COLO668 (cell line): ENCODE data around the gene HMGN1.
A peak's percentile ranks its signal among the peaks of the same experiment; 100 is the strongest.
"Not testable (repeated sequence)": the region's sequence is repeated elsewhere in the genome, so short reads cannot be mapped to it uniquely, and the experiment has no call there.

Source experiments
- DNase-seq: peaks from one replicate; lab custom pipeline; 2025; ENCODE audit not compliant: unreplicated experiment; lab: John Stamatoyannopoulos, UW

Gene HMGN1

GRCh38 chr21:39369896-39370288 is 21.0 kb upstream of the HMGN1 start:
- not testable (repeated sequence) for DNase-seq

DNA sequence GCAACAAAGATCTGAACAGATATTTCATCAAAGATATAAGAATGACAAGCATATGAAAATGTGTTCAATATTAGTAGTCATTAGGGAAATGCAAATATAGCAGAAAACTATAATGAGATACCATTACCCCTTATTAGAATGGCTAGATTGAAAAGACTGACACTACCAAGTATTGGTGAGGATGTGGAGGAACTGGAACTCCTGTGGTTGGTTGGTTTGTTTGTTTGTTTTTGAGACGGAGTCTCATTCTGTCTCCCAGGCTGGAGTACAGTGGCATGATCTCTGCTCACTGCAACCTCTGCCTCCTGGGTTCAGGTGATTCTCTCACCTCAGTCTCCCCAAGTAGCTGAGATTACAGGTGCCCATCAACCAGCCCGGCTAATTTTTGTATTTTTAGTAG is 18.9 kb upstream of the HMGN1 start:
- DNase-seq = no peak

- DNase-seq = no peak
Measured at GRCh38 chr21:39366563-39366962, 17.7 kb upstream of the HMGN1 start.

GRCh38 chr21:39364949-39365348 is 16.1 kb upstream of the HMGN1 start:
- no peak for DNase-seq

DNA sequence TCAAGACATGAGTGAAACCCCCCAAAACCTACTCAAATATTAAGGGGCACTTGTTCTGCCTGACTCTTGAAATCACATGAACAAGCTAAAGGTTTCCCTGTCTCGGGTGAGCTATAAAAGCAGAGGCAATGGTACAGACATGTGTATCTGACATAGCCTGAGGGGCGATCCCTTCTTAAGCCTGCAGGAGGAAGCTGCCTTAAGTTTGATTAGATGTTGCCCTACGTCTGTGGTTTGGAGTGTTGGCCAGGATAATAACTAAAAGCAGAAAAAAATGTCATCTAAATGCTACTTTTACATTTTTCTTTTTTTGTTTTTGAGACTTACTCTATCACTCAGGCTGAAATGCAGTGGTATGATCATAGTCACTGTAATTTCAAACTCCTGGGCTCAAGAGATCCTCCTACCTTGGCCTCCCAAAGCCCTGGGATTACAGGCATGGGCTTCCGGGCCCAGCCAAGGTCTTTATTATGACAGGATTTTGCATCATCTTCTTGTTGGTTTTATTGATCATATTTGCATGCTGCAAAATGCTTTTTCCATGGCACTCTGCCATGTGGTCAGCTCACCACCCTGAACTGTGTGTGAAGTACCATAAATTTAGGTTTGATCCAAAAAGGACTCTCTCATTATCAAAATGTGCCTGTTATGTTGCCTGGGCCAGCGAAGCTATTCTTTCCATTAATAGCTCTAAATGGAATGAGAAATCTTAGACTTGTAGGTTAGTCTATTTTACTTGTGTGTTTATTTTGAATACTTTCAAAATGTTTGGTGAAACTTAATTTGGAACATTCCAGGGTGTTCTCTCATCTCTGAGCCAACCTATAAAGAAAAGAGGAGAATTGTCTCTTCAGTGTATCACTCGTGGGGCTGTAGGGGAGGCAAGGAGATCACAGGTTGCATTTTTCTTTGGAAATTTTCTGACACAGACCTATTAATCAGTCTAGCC is 15.0 kb upstream of the HMGN1 start:
- no peak for DNase-seq

DNA sequence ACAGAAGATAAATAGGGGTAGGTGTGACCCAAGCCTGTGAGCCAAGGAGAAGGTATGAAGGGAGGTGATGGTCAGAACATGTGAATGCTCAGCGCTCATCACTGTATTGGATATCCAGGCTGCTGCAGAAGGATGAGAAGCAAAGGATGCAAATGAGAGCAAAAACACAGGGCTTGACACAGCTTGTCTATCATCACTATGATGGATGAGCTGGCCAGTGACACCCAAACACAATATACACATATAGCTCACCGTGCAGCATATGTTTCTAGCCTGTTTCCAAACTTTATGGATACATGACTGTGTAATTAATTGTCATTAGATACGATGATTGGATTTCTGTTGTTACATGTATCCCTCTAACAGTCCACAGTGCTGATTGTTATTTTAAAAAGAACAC is 13.8 kb upstream of the HMGN1 start:
- no peak for DNase-seq

DNA sequence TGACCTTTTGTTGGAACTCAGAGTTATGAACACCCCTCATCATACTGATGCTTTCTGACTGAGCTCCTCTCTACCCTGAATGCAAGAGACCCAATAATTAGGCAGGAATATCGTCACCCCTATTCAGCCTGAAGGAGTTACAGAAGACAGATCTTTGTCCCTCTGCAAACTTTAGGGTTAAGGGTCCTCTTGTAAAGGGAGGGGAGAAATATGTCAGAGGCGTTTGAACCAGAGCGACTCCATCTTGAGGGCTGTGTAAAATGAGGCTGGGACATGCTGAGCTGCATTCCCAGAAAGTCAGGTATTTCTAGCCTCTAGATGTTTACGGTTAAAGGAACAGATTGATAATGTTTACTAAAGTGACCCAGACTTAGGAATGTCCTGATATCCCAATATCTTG is 10.5 kb upstream of the HMGN1 start:
- no peak for DNase-seq

- no peak for DNase-seq
Measured at GRCh38 chr21:39353295-39353694, 4.4 kb upstream of the HMGN1 start.

DNA sequence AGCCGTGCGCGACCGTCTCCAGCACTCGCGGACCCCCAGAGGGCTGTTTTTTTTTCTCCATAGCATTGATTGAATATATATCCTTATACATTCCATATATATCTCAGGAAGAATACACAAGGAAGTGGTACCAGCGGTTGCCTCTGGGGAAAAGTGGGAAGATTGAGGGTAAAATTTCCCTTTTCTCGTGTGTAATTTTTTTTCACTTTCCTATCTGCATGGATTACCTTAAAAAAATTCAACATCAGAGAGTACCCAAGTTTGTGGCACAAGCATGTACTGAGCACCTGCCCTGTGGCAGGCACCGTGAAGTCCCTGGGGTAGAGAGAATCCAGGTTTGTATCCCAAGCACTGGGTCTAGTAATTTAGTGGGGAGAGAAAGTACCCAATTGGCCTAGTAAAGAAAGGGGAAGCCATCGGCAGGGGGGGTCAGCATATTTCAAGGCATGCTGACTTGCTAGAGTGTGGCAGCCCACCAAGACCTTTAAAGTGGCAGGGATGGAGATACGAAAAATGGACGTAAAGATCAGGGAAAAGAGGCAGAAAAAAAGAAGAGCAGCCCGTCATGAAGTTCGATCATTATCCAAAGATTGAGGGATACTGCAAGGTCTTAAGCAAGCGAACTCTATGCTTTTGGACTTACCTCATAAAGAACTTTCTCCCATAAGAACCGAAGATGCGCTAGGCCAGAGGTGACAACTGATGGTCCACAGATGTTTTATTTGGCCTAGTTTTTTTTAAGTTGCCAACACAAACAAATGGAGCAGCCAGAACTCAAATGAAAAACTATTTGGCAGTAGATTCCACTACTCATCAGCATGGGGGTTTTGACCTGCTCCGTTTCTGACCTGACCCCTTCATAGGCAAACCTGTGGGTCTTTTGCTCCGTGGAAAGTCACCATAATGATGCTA is 1.5 kb upstream of the HMGN1 start:
- DNase-seq = no peak

DNA sequence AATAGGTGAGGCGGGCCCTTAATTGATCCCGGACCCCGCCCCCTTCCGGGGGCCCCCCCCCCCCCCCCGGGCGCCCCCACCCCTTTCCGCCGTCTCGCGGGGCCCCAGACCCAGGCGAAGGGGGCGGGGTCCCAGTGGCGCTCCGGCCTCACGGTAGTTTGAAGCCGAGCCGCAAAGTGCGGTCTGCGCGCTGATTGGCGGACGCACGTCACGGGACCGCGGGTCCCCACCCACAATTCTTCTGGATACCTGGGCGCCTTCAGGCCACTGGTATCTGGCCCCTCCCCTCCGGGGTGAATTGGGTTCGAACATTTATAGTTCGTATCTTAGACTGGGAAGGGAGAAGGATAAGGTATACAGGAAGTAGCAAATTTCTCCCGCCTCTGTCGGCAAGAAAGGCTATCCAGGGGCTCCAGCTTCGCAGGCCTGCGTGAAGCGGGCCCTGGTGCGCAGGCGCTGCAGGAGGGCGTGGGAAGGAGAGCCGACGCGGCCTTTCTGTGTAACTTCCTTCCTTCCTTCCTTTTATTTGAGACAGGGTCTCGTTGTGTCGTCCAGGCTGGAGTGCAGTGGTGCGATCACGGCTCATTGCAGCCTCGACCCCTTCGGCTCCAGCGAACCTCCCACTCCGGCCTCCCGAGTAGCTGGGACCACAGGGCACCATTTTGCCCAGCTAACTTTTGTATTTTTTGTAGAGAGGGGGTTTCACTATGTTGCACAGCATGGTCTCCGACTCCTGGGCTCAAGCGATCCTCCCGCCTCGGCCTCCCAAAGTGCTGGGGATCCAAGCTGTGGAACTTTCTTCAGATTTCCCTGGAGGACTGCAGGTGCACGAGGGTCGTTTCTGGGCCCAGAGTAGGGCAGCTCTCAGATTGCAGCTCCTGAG is 564 bp upstream of the HMGN1 start:
- peak; percentile 99 for DNase-seq

DNA sequence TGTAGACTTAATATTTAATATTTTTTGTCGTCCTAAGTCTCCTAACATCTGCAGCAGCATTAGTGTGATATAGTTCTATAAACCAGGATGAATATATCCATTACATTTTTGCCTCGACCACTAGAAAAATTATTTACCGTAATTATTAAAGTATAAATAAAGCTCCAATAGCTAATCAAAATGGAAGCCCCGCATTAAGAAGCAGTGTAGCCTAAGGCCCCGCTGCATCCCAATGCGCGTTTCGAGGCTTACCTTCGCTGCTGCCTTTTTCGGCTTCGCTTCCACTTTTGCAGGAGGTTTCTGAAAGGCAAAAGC is 891 bp downstream of the HMGN1 start:
- no peak for DNase-seq

DNA sequence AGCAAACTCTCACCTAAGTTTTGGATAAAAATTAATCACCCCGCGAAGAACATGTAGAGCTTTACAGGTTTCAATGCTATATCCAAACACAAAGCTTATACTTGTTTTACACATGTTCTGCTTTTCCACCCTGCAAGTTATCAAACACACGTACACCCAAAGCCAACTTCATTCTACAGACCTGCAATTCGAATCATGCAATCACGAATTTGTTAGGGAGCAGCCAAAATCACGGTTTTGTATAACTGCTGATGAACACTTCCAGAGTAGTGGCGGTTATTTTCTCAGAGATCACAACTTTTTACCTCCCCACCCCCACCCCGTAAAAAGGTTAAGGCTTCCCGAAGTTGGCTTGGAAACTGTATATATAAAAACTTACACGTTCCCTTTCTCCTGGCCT is 1.4 kb downstream of the HMGN1 start:
- no peak for DNase-seq

- no peak for DNase-seq
Measured at GRCh38 chr21:39346671-39347331, 2.1 kb downstream of the HMGN1 start.

DNA sequence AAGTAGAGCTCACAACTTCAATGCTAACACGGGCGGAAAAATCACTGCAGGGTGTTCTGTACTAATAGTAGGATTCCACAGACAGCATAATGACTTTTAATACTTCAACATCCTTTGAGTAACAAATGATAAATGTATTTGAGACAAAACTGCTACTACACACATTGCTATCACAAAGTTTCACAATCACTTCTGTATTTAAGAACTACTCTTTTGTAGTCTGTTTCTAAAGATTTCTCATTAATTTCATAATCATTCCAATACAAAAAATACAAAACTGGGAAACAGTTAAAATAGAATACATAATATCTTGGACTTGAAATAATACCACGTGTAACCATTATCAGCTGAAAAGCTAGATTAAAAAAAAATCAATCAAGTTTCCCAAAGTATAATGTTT is 2.7 kb downstream of the HMGN1 start:
- DNase-seq = no peak

GRCh38 chr21:39345440-39345839 is 3.4 kb downstream of the HMGN1 start:
- DNase-seq = no peak

GRCh38 chr21:39344848-39345247 is 4.0 kb downstream of the HMGN1 start:
- no peak for DNase-seq

DNA sequence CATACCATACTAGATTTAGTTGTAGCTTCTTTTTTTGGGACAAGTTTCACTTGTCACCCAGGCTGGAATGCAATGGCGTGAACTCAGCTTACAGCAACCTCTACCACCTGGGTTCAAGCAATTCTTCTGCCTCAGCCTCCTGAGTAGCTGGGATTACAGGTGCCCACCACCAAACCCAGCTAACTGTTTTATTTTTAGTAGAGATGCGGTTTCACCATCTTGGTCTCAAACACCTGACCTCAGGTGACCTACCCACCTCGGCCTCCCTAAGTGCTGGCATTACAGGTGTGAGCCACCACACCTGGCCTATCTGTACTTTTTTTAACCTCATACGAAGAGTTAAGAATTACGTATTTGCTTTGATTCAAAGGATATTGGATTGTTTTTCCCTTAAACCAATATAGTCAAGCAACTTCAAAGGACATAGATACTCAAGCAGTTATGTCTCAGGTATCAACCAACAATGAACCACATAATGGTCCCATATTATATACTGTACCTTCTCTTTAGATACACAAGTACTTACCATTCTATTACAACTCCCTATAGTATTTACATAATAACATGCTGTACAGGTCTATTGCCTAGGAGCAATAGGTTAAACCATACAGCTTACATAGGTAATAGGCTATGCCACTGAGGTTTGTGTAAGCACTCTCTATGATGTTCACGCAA is 7.5 kb downstream of the HMGN1 start:
- DNase-seq = no peak

DNA sequence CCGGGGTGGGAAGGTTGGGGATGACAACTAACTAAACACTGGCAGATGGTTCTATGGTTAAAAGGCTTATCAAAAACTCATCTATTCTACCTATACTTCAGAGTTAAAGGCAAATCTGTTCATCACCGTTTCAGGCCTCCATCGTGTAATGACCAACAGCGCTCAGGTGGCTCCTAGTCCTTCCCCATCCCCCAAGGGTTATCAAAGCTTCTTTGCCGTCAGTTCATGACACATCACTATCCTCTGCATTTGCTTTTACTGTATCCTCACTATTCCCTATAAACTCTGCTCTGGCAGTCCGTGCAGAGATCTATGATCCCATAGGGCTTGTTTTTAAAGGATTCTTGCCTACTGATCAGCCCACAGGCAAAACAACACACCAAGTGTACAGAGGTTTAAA is 8.2 kb downstream of the HMGN1 start:
- DNase-seq = no peak

DNA sequence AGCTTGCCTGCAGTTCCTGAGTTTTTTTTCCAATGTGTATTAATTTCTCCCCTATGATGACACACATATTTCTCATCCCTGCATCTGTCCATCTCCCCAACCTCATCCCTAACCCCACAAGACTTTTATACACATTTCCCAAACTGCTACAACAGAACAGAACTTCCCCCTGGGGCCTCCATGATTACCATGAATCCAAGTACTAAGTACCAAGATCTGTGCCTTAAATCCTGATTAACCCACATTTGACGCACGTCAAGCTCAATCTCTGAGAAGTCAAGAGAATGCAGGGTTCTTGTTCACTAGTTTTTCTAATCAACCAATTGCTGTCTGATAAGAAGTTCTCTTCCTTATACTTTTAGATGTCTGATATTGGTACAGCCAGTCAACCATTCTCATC is 9.7 kb downstream of the HMGN1 start:
- no peak for DNase-seq

GRCh38 chr21:39336457-39337008 is 12.4 kb downstream of the HMGN1 start:
- no peak for DNase-seq
